Measurements from ENCODE around the gene LMTK3.

LMTK3 gene

DNA sequence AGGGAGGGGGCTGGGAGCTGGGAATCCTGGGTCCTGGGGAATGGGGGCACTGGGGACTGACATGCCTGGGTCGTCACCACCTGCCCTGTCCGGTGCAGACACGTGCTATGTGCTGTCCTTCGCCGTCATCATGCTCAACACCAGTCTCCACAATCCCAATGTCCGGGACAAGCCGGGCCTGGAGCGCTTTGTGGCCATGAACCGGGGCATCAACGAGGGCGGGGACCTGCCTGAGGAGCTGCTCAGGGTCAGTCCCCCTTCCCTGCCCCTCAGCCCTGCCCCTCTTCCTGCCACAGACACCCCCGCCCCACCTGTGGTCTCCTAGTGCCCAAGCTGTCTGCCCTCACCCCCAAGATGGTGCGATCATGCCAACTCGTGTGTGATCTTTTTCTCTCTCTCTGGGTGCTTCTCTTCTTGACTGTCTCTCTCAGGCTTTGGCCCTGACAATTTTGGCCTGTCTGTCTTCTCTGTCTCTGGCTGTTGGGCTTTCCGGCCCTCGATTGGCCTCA lies 37.5 kb downstream of the LMTK3 start:
- no peak overlapping the region for H3K4me3 ChIP-seq (ENCODE audit: low read length)
- TF ChIP-seq, protein P1, sequence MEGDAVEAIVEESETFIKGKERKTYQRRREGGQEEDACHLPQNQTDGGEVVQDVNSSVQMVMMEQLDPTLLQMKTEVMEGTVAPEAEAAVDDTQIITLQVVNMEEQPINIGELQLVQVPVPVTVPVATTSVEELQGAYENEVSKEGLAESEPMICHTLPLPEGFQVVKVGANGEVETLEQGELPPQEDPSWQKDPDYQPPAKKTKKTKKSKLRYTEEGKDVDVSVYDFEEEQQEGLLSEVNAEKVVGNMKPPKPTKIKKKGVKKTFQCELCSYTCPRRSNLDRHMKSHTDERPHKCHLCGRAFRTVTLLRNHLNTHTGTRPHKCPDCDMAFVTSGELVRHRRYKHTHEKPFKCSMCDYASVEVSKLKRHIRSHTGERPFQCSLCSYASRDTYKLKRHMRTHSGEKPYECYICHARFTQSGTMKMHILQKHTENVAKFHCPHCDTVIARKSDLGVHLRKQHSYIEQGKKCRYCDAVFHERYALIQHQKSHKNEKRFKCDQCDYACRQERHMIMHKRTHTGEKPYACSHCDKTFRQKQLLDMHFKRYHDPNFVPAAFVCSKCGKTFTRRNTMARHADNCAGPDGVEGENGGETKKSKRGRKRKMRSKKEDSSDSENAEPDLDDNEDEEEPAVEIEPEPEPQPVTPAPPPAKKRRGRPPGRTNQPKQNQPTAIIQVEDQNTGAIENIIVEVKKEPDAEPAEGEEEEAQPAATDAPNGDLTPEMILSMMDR (IDR thresholded peaks at IDR 0.05; ENCODE audit: insufficient read depth, low read depth, low read length, missing control alignments): no peak
- no peak for DNase-seq (ENCODE audit: low read depth)

DNA sequence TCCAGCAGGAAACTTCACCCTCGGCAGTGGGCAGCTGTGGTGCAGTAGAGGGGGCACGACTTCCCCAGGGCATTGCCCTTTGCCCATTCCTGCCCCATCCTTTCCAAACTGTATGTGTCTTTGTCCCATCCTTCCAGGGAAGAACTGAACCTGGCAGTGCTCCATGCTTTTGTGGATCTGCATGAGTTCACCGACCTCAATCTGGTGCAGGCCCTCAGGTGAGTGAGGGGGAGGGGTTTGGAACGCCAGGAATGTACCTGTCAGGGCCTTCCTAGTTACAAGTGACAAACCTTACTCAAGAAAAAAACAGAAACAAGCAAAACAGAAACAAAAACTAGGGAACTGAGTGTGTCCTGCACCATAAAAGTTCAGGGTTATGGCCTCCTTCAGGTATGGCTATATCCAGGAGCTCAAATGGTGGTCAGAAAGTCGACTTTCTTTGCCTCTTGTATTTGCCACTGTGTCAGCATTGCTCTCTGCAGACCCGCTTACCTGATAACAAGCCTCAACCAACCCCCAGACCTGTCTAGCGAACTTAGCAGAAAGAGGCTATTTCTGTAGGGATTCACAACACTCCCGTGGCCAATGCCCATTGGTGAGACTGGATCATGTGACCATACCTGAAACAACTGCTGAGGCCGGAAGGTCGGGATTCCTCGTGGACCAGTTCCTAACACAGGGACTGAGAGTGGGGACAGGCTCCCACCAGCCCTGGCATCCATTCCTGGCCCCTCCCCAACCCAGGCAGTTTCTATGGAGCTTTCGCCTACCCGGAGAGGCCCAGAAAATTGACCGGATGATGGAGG lies 38.3 kb downstream of the LMTK3 start:
- no peak for DNase-seq (ENCODE audit: low read depth)
- H3K4me3 ChIP-seq (ENCODE audit: low read length): no peak overlapping the region
- TF ChIP-seq, protein P1 (IDR thresholded peaks at IDR 0.05; ENCODE audit: insufficient read depth, low read depth, low read length, missing control alignments): no peak

DNA sequence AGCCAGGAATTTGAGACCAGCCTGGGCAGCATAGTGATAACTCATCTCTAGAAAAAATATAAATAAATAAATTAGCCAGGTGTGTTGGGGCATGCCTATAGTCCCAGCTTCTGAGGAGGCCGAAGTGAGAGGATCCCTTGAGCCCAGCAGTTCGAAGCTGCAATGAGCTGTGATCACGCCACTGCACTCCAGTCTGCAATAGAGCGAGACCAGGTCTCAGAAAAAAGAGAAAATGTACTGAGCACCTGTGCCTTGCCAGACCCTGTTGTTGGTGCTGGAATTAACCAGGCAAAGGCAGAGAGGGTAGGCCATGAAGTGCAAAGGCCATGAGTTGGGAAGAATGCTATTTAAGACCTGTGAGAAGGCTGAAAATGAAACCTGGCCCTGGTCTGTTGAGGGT lies 39.8 kb downstream of the LMTK3 start:
- no peak overlapping the region for H3K4me3 ChIP-seq (ENCODE audit: low read length)
- peak; percentile 24 for DNase-seq (ENCODE audit: low read depth)
- TF ChIP-seq, protein P1 (IDR thresholded peaks at IDR 0.05; ENCODE audit: insufficient read depth, low read depth, low read length, missing control alignments): no peak

DNA sequence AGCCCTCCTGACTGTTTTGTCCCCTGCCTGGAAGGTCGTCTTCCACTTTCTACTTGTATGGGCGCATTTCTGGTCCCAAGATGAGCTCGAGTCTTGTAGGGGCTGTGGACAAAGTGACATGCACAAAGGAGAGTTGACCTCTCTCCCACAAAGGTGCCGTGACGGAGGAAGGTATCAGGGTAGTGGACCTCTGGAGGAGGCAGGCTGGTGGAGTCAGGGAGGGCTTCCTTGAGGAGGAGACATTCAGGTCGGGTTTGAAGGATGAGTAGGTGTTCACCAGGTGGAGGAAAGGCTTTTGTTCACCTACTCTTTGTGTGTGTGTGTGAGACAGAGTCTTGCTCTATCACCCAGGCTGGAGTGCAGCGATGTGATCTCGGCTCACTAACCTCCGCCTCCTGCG lies 40.8 kb downstream of the LMTK3 start:
- H3K4me3 ChIP-seq (ENCODE audit: low read length): no peak overlapping the region
- no peak for DNase-seq (ENCODE audit: low read depth)
- TF ChIP-seq, protein P1 (IDR thresholded peaks at IDR 0.05; ENCODE audit: insufficient read depth, low read depth, low read length, missing control alignments): no peak

DNA sequence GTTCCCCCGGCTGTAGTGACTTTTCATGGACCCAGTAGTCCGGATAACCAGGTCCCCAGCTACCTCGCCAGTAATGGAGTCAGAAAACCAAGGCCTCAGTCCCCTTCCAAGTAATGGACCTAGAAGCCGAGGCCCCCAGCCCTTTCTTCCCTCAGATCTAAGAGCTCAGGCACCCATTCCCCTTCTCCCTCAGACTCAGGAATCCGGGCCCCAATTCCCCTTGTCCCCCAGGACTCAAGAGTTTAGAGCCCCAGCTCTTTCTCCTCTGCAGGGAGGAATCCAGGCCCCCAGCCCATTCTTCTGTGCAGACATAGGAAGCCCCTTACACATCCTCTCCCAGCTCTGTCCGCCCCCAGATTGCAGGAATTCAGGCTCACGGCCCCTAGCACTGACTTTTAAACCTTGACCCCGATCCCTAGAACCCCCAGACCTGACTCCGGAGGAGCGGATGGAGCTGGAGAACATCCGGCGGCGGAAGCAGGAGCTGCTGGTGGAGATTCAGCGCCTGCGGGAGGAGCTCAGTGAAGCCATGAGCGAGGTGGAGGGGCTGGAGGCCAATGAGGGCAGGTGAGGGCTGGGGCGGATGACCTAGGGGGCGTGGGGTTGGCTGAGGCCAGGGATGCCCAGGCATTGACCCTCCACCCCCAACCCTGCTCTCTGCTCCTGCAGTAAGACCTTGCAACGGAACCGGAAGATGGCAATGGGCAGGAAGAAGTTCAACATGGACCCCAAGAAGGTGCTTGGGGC lies 41.5 kb downstream of the LMTK3 start:
- peak overlapping the region; percentile 77 for H3K4me3 ChIP-seq (ENCODE audit: low read length)
- no peak for DNase-seq (ENCODE audit: low read depth)
- TF ChIP-seq, protein P1 (IDR thresholded peaks at IDR 0.05; ENCODE audit: insufficient read depth, low read depth, low read length, missing control alignments): no peak

DNA sequence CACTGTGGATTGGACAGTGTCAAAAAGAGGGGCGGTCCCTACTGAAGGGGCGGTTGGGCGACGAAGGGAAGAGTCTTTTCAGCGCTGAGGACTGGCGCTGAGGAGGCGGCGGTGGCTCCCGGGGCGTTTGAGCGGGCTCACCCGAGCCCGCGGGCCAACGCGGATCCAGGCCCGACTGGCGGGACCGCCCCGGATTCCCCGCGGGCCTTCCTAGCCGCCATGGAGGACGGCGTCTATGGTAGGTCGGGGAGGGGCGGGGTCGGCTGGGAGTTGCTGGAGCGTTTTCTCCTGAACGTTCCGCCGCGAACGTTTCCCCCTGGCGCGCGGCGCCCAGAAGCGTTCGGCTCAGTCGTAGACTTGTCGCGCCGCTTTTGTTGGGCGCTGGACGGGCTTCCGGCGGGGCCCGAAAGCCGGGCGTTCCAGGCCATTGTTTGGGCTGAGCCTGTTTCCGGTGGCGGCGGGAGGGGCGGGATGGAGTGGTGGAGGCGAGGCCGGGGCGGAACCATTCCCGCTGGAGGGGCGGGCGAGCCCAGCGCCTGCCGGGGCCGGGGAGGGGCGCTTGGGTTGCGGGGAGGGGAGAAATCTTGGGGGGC lies 42.2 kb downstream of the LMTK3 start, which contains the start of gene CYTH2:
CYTH2 (plus strand) TSS at position 81 of the 593 bp plus-strand sequence; CDS start at position 220, 139 bp downstream.
- TF ChIP-seq, protein P1 (IDR thresholded peaks at IDR 0.05; ENCODE audit: insufficient read depth, low read depth, low read length, missing control alignments): no peak
- peak; percentile 89 for DNase-seq (ENCODE audit: low read depth)

More for the DNA sequence above, 42.2 kb downstream of the LMTK3 start, which contains the start of gene CYTH2:
- peak within 1 kb of the TSS; percentile 77 for H3K4me3 ChIP-seq (ENCODE audit: low read length)
